22Rv1 (cell line): ENCODE data around the gene PRCC.

ENCODE experiments used
- CTCF ChIP-seq: fragments of 450-650 bp; IDR thresholded peaks from 2 replicates; pipeline ENCODE4 v1.5.1; 2017; ENCODE audit warnings: mild to moderate bottlenecking
- ZFX ChIP-seq: fragments of 450-650 bp; IDR thresholded peaks from 2 replicates; pipeline ENCODE4 v1.6.1; 2017; ENCODE audit warnings: antibody characterized with exemption, borderline replicate concordance

- TF ChIP-seq CTCF (no peak), ZFX (no peak)
Measured at GRCh38 chr1:156765666-156766065, 1.7 kb upstream of the PRCC start.
